H1 (cell line): ENCODE results near the gene ZNF292. TPM values are rescaled to one million over a fixed set of nuclear protein-coding genes. Genes with fewer than 3 reads are reported as not detected.

Experiments
- BCL11A ChIP-seq, 2 experiments: IDR thresholded peaks; one replicate each; pipeline ENCODE4 v1.6.1; 2011; ENCODE audit warnings: low read depth in 2 of 2, low read length in 2 of 2, mild to moderate bottlenecking in 2 of 2
- BRCA1 ChIP-seq: IDR thresholded peaks from 2 replicates; pipeline ENCODE4 v1.6.1; 2012; ENCODE audit warnings: low read depth, low read length, improper control_type of control experiment
- EZH2 ChIP-seq: fragments of 200-600 bp; sonication (generic); IDR thresholded peaks from 2 replicates; pipeline ENCODE4 v1.7.1; 2012; ENCODE audit warnings: low read depth, mild to moderate bottlenecking, moderate library complexity, low read length, inconsistent platforms; ENCODE audit not compliant: severe bottlenecking
- GTF2F1 ChIP-seq: IDR thresholded peaks from 2 replicates; pipeline ENCODE4 v1.6.1; 2012; ENCODE audit warnings: low read depth, low read length, improper control_type of control experiment, borderline replicate concordance
- NANOG ChIP-seq: IDR thresholded peaks from 2 replicates; pipeline ENCODE4 v1.6.1; 2011; ENCODE audit warnings: low read length, low read depth, mild to moderate bottlenecking, inconsistent platforms; ENCODE audit not compliant: insufficient read depth, poor library complexity, severe bottlenecking
- RNF2 ChIP-seq: fragments of 200-900, 300-1000 bp; sonication (generic); IDR thresholded peaks from 2 replicates; pipeline ENCODE4 v1.7.1; 2016; ENCODE audit warnings: borderline replicate concordance, low read depth, mild to moderate bottlenecking, antibody characterized with exemption, low read length; ENCODE audit not compliant: poor library complexity, severe bottlenecking; ENCODE audit errors: missing control alignments
- RXRA ChIP-seq: IDR thresholded peaks from 2 replicates; pipeline ENCODE4 v1.6.1; 2011; ENCODE audit warnings: low read depth, mild to moderate bottlenecking, low read length, moderate library complexity; ENCODE audit not compliant: insufficient read depth
- SUZ12 ChIP-seq: fragments of 200-600 bp; sonication (generic); IDR thresholded peaks from 2 replicates; pipeline ENCODE4 v1.6.1; 2012; ENCODE audit warnings: mild to moderate bottlenecking, inconsistent platforms, low read length, moderate library complexity, mixed read lengths
- polyA plus RNA-seq, 7 experiments: library from polyadenylated mRNA; depleted of rRNA in 3 of 7; stranded (reverse) in 5 of 7; unstranded in 2 of 7; fragments of >200 nt in 5 of 7; fragments of 200-250 nt in 2 of 7; gene quantifications; 1 replicate in 5 of 7; 2 replicates in 1 of 7; 4 replicates in 1 of 7; pipeline versions ENCODE4 v1.2.1 to v1.2.3, GENCODE V29; 2011 to 2013; ENCODE audit warnings: missing spikeins in 2 of 7, mixed read lengths in 2 of 7
- total RNA-seq: library from RNA; stranded (reverse); fragmentation: NEBNext Ultra II Directional; extraction: Animal tissue kit (Norgen Biotek cat#: 25700); gene quantifications from 2 replicates; pipeline ENCODE4 v1.2.1, GENCODE V29; 2021

ZNF292 gene
- total and polyA plus RNA-seq, 2 of the 8 experiments (the other 6 are each of a cell fraction or from before 2014, with no cell fraction given): 6.8 to 44.2 TPM

DNA sequence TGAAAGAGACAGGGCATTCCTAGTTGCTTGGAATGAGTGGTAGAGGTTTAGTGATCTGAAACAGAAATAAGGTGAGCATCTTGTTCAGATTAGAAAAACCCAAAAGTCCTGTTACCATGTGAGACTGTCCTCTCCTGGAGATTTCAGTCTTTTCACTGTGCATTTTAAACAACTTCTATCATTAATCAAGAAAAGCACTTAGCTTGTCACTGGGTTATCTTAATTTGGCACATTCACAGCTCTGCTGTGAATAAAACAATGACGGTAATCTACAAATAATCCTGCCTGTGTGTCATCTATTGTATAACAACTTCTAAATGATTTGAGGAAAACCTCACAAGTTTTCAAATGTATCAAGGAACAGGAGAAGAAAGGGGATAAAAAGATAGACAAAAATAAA, 157.5 kb downstream of the ZNF292 start (continued):
- no peak for TF ChIP-seq BRCA1
- TF ChIP-seq GTF2F1: no peak
- TF ChIP-seq BCL11A (IDR thresholded peaks at IDR 0.05; ENCODE audit: low read depth in 2 of 2, low read length in 2 of 2): no peak
- no peak for TF ChIP-seq RNF2
- TF ChIP-seq SUZ12: no peak
- TF ChIP-seq EZH2: no peak
- no peak for TF ChIP-seq NANOG
- TF ChIP-seq RXRA: no peak
- TF ChIP-seq, all 59 proteins: peak for 0

Other genes starting within 250 kb of the ZNF292 start
- not detected in 2 replicates for gene HTR1E, start 218.0 kb upstream of the ZNF292 start, total RNA-seq
- 0.09 TPM in 2 replicates for gene HTR1E, start 218.0 kb upstream of the ZNF292 start, polyA plus RNA-seq (2011; rRNA removed)
- not detected in 2 replicates for gene CGA, start 60.5 kb upstream of the ZNF292 start, total RNA-seq
- gene CGA, start 60.5 kb upstream of the ZNF292 start, polyA plus RNA-seq (2011; rRNA removed): not detected in 2 replicates
- 8.6 and 10.7 TPM in 2 replicates for gene SMIM8, start 167.0 kb downstream of the ZNF292 start, total RNA-seq
- gene SMIM8, start 167.0 kb downstream of the ZNF292 start, polyA plus RNA-seq (2011; rRNA removed): 1.6 and 3.0 TPM in 2 replicates
- 0.63 and 0.99 TPM in 2 replicates for gene GJB7, start 173.7 kb downstream of the ZNF292 start, total RNA-seq
- gene GJB7, start 173.7 kb downstream of the ZNF292 start, polyA plus RNA-seq (2011; rRNA removed): 0.41 and 0.65 TPM in 2 replicates
- 0.90 and 1.5 TPM in 2 replicates for gene C6orf163, start 189.2 kb downstream of the ZNF292 start, total RNA-seq
- gene C6orf163, start 189.2 kb downstream of the ZNF292 start, polyA plus RNA-seq (2011; rRNA removed): 0.35 and 0.36 TPM in 2 replicates